Tibial artery (tissue), 4 donors: Measurements from ENCODE around the gene PTPN9.
"Not testable (repeated sequence)": the region's sequence is repeated elsewhere in the genome, so short reads cannot be mapped to it uniquely, and the experiment has no call there.

ENCODE experiments used
- DNase-seq, 2 donors: peaks; one replicate each; pipeline ENCODE4 v3.0.0-alpha.2; 2019
- H3K27ac ChIP-seq, 2 donors: fragments of 200-600 bp; sonication (generic) in 1 of 2; 1 replicate in 1 of 2; 2 replicates in 1 of 2; pipeline ENCODE4 v1.5.1; 2018 to 2019; ENCODE audit warnings: mild to moderate bottlenecking in 1 of 2
- H3K27me3 ChIP-seq, 2 donors: fragments of 200-600 bp; sonication (generic) in 1 of 2; one replicate each; pipeline versions ENCODE4 v1.5.1 to v1.6.0; 2016 to 2019
- H3K36me3 ChIP-seq, 3 donors: fragments of 200-600 bp; sonication (generic) in 2 of 3; one replicate each; pipeline ENCODE4 v1.5.1; 2016 to 2019; ENCODE audit warnings: mild to moderate bottlenecking in 2 of 3
- H3K4me1 ChIP-seq, 4 donors: fragments of 200-600 bp; sonication (generic) in 2 of 4; 1 replicate in 3 of 4; 2 replicates in 1 of 4; pipeline ENCODE4 v1.5.1; 2016 to 2019
- H3K4me3 ChIP-seq, 2 donors: fragments of 200-600 bp; sonication (generic) in 1 of 2; 1 replicate in 1 of 2; 2 replicates in 1 of 2; pipeline ENCODE4 v1.5.1; 2018 to 2019; ENCODE audit warnings: mild to moderate bottlenecking in 2 of 2
- H3K9me3 ChIP-seq, 3 donors: fragments of 200-600 bp; sonication (generic) in 1 of 3; one replicate each; pipeline ENCODE4 v1.5.1; 2016 to 2019
- CTCF ChIP-seq, 2 experiments: fragments of 200-600 bp in 1 of 2; fragments of 450-650 bp in 1 of 2; IDR thresholded peaks; one replicate each; pipeline ENCODE4 v1.5.1; 2017 to 2019; ENCODE audit warnings: antibody characterized with exemption in 2 of 2, mild to moderate bottlenecking in 1 of 2, moderate library complexity in 1 of 2
- intact Hi-C: fragments of 100-400 bp; cut with DNase I; formaldehyde crosslinking; loops from one replicate; pipeline ENCODE4 v1.15.0; 2023; ENCODE audit warnings: low total_unique reads

PTPN9 gene

GRCh38 chr15:75551091-75551490 lies 28.0 kb downstream of the PTPN9 start:
- no peak for DNase-seq
- no peaks in the 10 kb centered on the region for H3K9me3 ChIP-seq
- TF ChIP-seq CTCF (IDR thresholded peaks at IDR 0.05): no peak
- no peak overlapping the region for H3K4me3 ChIP-seq
- no peaks in the 10 kb centered on the region for H3K27me3 ChIP-seq
- no peaks in the 10 kb centered on the region for H3K36me3 ChIP-seq
- H3K27ac ChIP-seq: no peak overlapping the region
- intact Hi-C loops: no loop called here
- H3K4me1 ChIP-seq: peaks cover 0 to 14% (median 0%) of the 10 kb centered on the region in 4 donors

DNA sequence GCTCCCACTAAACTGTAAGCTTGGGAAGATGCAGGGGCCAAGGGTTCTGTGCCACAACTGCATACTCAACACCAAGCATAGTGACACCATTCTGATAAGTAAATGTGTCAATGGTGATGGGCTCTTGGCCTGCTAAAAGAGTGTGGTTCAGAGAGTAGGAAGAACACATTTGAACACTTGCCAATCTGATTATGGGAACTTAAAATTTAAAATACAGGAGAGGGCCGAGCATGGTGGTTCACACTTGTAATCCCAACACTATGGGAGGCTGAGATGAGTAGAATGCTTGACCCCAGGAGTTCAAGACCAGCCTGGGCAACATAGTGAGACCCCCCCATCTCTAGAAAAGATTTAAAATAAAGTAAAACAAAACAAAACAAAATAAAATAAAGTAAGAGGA lies 34.1 kb downstream of the PTPN9 start:
- no peaks in the 10 kb centered on the region for H3K36me3 ChIP-seq
- H3K27me3 ChIP-seq: no peaks in the 10 kb centered on the region
- no peaks in the 10 kb centered on the region for H3K9me3 ChIP-seq
- intact Hi-C loops: no loop called here
- TF ChIP-seq CTCF (IDR thresholded peaks at IDR 0.05): no peak
- H3K4me1 ChIP-seq: peaks cover 0 to 40% (median 6%) of the 10 kb centered on the region in 4 donors
- no peak overlapping the region for H3K4me3 ChIP-seq
- no peak for DNase-seq
- H3K27ac ChIP-seq: no peak overlapping the region

DNA sequence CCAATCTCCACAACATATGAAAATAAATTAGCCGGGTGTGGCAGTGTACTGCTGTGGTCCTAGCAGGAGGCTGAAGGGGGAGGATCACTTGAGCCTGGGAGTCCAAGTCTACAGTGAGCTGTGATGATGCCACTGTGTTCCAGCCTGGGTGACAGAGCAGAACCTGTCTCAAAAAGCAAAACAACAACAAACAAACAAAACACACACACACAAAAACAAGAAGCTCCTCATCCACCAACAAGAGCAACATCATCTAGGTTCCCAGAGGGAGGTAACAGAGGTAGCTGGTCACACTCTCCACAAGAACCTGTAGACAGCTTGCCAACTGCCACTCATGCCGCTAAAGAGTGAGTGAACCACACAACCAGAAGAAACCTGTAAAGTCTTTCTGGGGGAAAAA lies 34.8 kb downstream of the PTPN9 start:
- Histone ChIP-seq H3K36me3 (no peaks in the 10 kb centered on the region), H3K4me3 (no peak overlapping the region), H3K4me1 (peaks cover 0 to 40% (median 6%) of the 10 kb centered on the region in 4 donors), H3K27me3 (no peaks in the 10 kb centered on the region), H3K9me3 (no peaks in the 10 kb centered on the region), H3K27ac (peak overlapping the region in 1 of 2 donors; percentile 20)
- TF ChIP-seq CTCF (IDR thresholded peaks at IDR 0.05): no peak
- intact Hi-C loops: no loop called here
- DNase-seq: no peak

DNA sequence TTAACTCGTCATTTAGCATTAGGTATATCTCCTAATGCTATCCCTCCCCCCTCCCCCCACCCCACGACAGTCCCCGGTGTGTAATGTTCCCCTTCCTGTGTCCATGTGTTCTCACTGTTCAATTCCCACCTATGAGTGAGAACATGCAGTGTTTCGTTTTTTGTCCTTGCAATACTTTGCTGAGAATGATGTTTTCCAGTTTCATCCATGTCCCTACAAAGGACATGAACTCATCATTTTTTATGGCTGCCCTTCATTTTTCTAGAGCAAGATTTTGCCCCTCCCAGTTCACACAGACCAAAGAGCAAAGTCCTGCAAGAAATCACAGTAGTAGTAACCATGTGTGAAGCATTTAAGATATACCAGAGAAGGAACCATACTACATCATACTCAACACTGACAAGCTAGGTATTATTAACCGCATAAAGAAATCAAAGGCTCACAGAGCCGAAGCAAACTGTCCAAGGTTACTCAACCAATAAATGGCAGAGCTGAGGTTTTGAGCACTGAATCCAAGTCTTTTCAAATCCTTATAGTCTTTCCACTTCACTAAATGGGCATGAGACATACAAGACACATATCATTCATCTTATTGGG lies 36.1 kb downstream of the PTPN9 start:
- H3K27me3 ChIP-seq, H3K36me3 ChIP-seq, intact Hi-C loops, DNase-seq, H3K9me3 ChIP-seq, H3K4me3 ChIP-seq: not testable (repeated sequence)
- H3K27ac ChIP-seq: peak overlapping the region in 1 of 2 donors; percentile 49
- H3K4me1 ChIP-seq: peaks cover 0 to 40% (median 6%) of the 10 kb centered on the region in 4 donors

- TF ChIP-seq CTCF (IDR thresholded peaks at IDR 0.05): no peak
- DNase-seq: no peak
- Histone ChIP-seq H3K36me3 (no peaks in the 10 kb centered on the region), H3K27me3 (no peaks in the 10 kb centered on the region), H3K4me1 (peaks cover 0 to 40% (median 6%) of the 10 kb centered on the region in 4 donors), H3K27ac (peak overlapping the region; percentile 9 to 49), H3K9me3 (no peaks in the 10 kb centered on the region), H3K4me3 (no peak overlapping the region)
- intact Hi-C loops: no loop called here
These were observed 36.7 kb downstream of the PTPN9 start for GRCh38 chr15:75542386-75542797.

- intact Hi-C loops: no loop called here
- H3K9me3 ChIP-seq: no peaks in the 10 kb centered on the region
- no peaks in the 10 kb centered on the region for H3K27me3 ChIP-seq
- DNase-seq: no peak
- H3K36me3 ChIP-seq: no peaks in the 10 kb centered on the region
- TF ChIP-seq CTCF (IDR thresholded peaks at IDR 0.05): no peak
- H3K4me3 ChIP-seq: no peak overlapping the region
- H3K4me1 ChIP-seq: peaks cover 0 to 25% (median 10%) of the 10 kb centered on the region in 4 donors
- H3K27ac ChIP-seq: no peak overlapping the region
These were observed 40.7 kb downstream of the PTPN9 start for GRCh38 chr15:75538376-75538775.
